NK-92 (cell line): Measurements from ENCODE around the gene PACSIN3.
"Not testable (repeated sequence)": the region's sequence is repeated elsewhere in the genome, so short reads cannot be mapped to it uniquely, and the experiment has no call there.

ENCODE experiments used
- DNase-seq: peaks from one replicate; lab custom pipeline; 2025; ENCODE audit not compliant: unreplicated experiment; lab: John Stamatoyannopoulos, UW

Gene PACSIN3

GRCh38 chr11:47186076-47186699, at the start of gene PACSIN3:
PACSIN3 (minus strand) TSS chr11:47186434; CDS start chr11:47182727, 3,707 bp downstream.
- no peak for DNase-seq

- DNase-seq, result no peak
These were observed 48.9 kb upstream of the PACSIN3 start for GRCh38 chr11:47235163-47235562.

GRCh38 chr11:47234669-47235100, 48.5 kb upstream of the PACSIN3 start:
- no peak for DNase-seq

- DNase-seq, result no peak
These were observed 47.9 kb upstream of the PACSIN3 start for GRCh38 chr11:47233989-47234668.

GRCh38 chr11:47233051-47233450, 46.8 kb upstream of the PACSIN3 start:
- no peak for DNase-seq

GRCh38 chr11:47229161-47229560, 42.9 kb upstream of the PACSIN3 start:
- DNase-seq, result no peak

- DNase-seq, result no peak
These were observed 39.5 kb upstream of the PACSIN3 start for GRCh38 chr11:47225552-47226400.

- DNase-seq, result no peak
These were observed 36.5 kb upstream of the PACSIN3 start for GRCh38 chr11:47222696-47223095.

- no peak for DNase-seq
These were observed 34.2 kb upstream of the PACSIN3 start for GRCh38 chr11:47220401-47220821.

GRCh38 chr11:47216121-47216798, 30.0 kb upstream of the PACSIN3 start:
- DNase-seq, result no peak

- DNase-seq, result no peak
These were observed 29.2 kb upstream of the PACSIN3 start for GRCh38 chr11:47215366-47215910.

GRCh38 chr11:47213950-47214565, 27.8 kb upstream of the PACSIN3 start:
- no peak for DNase-seq

- DNase-seq, result no peak
These were observed 26.7 kb upstream of the PACSIN3 start for GRCh38 chr11:47212938-47213337.

- no peak for DNase-seq
These were observed 22.4 kb upstream of the PACSIN3 start for GRCh38 chr11:47208628-47209027.

- not testable (repeated sequence) for DNase-seq
These were observed 21.8 kb upstream of the PACSIN3 start for GRCh38 chr11:47208008-47208552.

- no peak for DNase-seq
These were observed 21.2 kb upstream of the PACSIN3 start for GRCh38 chr11:47207459-47207858.

- DNase-seq, result not testable (repeated sequence)
These were observed 20.3 kb upstream of the PACSIN3 start for GRCh38 chr11:47206577-47206976.

- DNase-seq, result no peak
These were observed 18.4 kb upstream of the PACSIN3 start for GRCh38 chr11:47204637-47204989.

- no peak for DNase-seq
These were observed 16.3 kb upstream of the PACSIN3 start for GRCh38 chr11:47202576-47202975.

GRCh38 chr11:47201015-47201414, 14.8 kb upstream of the PACSIN3 start:
- no peak for DNase-seq
